Measurements from ENCODE around the gene SPAG6.

DNA sequence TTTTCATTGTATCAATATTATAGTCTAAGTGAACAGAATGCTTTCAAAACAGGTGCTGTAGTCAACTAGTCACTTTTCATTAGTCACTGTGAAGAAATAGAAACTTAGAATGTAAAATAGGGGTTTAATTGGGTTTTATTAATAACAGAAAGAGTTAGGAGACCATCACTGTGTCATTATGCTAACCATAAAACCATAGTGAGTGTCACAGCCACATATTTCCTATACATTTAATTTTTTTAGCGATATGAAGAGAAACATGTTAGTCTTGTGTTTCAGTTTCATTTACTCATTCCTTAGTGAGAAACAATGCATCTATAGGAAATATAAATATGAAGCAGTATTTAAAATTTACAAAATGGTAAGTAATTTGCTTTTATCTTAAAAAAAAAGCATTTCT is 22.2 kb downstream of the SPAG6 start:
- no peak for TF ChIP-seq POLR2A (IDR thresholded peaks at IDR 0.05; ENCODE audit: extremely low read depth, insufficient read length)
- TF ChIP-seq, protein P1, sequence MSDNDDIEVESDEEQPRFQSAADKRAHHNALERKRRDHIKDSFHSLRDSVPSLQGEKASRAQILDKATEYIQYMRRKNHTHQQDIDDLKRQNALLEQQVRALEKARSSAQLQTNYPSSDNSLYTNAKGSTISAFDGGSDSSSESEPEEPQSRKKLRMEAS (IDR thresholded peaks at IDR 0.05; ENCODE audit: low read depth, low read length) = no peak
- TF ChIP-seq, protein P2, sequence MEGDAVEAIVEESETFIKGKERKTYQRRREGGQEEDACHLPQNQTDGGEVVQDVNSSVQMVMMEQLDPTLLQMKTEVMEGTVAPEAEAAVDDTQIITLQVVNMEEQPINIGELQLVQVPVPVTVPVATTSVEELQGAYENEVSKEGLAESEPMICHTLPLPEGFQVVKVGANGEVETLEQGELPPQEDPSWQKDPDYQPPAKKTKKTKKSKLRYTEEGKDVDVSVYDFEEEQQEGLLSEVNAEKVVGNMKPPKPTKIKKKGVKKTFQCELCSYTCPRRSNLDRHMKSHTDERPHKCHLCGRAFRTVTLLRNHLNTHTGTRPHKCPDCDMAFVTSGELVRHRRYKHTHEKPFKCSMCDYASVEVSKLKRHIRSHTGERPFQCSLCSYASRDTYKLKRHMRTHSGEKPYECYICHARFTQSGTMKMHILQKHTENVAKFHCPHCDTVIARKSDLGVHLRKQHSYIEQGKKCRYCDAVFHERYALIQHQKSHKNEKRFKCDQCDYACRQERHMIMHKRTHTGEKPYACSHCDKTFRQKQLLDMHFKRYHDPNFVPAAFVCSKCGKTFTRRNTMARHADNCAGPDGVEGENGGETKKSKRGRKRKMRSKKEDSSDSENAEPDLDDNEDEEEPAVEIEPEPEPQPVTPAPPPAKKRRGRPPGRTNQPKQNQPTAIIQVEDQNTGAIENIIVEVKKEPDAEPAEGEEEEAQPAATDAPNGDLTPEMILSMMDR (IDR thresholded peaks at IDR 0.05; ENCODE audit: low read depth, low read length) = no peak
- no peak for TF ChIP-seq MYC (IDR thresholded peaks at IDR 0.05; ENCODE audit: low read depth, low read length)
